Measurements from ENCODE around the gene ZNF536.

The ZNF536 gene

DNA sequence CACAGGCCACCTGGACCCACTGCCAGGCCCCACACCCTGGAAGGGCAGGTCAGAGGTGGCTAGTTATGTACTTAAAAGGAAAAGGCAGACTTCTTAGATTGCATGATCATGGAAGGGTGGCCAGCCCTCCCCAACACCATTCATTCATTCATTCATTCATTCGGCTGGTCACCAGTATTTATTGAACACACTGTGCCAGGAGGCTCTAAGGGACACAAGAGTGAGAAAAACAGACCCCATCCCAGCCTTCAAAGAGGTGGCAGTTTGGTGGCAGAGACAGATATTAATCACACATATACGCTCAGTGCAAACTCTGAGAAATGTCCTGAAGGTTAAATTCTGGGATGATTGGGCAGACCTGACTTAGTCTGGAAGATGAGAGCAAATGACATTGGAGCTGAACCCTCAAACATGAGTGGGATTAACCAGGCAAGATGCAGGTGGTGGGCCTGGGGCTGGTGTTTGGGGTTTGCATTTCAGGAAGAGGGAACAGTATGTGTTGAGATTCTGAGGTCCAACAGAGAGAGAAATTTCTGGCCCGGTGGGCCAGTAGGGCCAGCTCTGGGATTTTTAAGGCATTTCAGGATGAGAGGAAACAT lies 147.5 kb downstream of the ZNF536 start:
- H3K27me3 ChIP-seq (replicated peaks; ENCODE audit: control insufficient read depth, insufficient read depth, low read length, poor library complexity, severe bottlenecking), result no peaks in the 10 kb centered on the region
- no peaks in the 10 kb centered on the region for H3K4me1 ChIP-seq (ENCODE audit: control insufficient read depth, insufficient read depth, low read length, poor library complexity, severe bottlenecking)
- no peak overlapping the region for H3K27ac ChIP-seq (ENCODE audit: insufficient read depth, low read length, poor library complexity, severe bottlenecking)
- H3K9me3 ChIP-seq (ENCODE audit: control insufficient read depth, low read length), result no peaks in the 10 kb centered on the region
- H3K36me3 ChIP-seq (ENCODE audit: control insufficient read depth, insufficient read depth, low read length), result no peaks in the 10 kb centered on the region
- no peak overlapping the region for H3K4me3 ChIP-seq (ENCODE audit: insufficient read depth, low read depth, low read length, poor library complexity, severe bottlenecking)
- no peak for DNase-seq

GRCh38 chr19:30520735-30521479 lies 148.7 kb downstream of the ZNF536 start:
- no peak for DNase-seq
- Histone ChIP-seq H3K36me3 (ENCODE audit: control insufficient read depth, insufficient read depth, low read length) (no peaks in the 10 kb centered on the region), H3K9me3 (ENCODE audit: control insufficient read depth, low read length) (no peaks in the 10 kb centered on the region), H3K27me3 (replicated peaks; ENCODE audit: control insufficient read depth, insufficient read depth, low read length, poor library complexity, severe bottlenecking) (no peaks in the 10 kb centered on the region), H3K4me3 (ENCODE audit: insufficient read depth, low read depth, low read length, poor library complexity, severe bottlenecking) (no peak overlapping the region), H3K27ac (ENCODE audit: insufficient read depth, low read length, poor library complexity, severe bottlenecking) (no peak overlapping the region), H3K4me1 (ENCODE audit: control insufficient read depth, insufficient read depth, low read length, poor library complexity, severe bottlenecking) (no peaks in the 10 kb centered on the region)

- Histone ChIP-seq H3K27me3 (replicated peaks; ENCODE audit: control insufficient read depth, insufficient read depth, low read length, poor library complexity, severe bottlenecking) (no peaks in the 10 kb centered on the region), H3K27ac (ENCODE audit: insufficient read depth, low read length, poor library complexity, severe bottlenecking) (no peak overlapping the region), H3K4me3 (ENCODE audit: insufficient read depth, low read depth, low read length, poor library complexity, severe bottlenecking) (no peak overlapping the region), H3K4me1 (ENCODE audit: control insufficient read depth, insufficient read depth, low read length, poor library complexity, severe bottlenecking) (no peaks in the 10 kb centered on the region), H3K9me3 (ENCODE audit: control insufficient read depth, low read length) (no peaks in the 10 kb centered on the region), H3K36me3 (ENCODE audit: control insufficient read depth, insufficient read depth, low read length) (no peaks in the 10 kb centered on the region)
- no peak for DNase-seq
Measured at GRCh38 chr19:30521937-30522336, 149.8 kb downstream of the ZNF536 start.

DNA sequence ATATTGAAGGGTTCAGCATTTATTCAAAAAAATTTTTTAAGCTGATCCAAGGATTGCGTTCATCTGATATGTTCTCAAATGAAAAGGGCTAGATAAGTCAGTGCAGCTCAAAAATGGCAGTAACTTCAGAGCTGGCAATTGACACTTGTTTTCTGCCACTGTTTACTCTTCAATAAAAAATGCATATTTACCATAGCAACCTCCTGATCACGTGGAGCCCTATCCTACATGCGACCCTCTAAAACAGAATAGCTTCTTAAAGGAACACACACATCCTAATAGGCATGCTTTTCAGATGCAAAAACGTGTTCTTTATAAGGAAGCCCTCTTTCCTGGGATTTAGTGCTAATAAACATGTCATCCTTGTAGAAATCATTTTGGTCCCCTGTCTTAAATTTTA lies 150.2 kb downstream of the ZNF536 start:
- no peak for DNase-seq
- no peak overlapping the region for H3K4me3 ChIP-seq (ENCODE audit: insufficient read depth, low read depth, low read length, poor library complexity, severe bottlenecking)

DNA sequence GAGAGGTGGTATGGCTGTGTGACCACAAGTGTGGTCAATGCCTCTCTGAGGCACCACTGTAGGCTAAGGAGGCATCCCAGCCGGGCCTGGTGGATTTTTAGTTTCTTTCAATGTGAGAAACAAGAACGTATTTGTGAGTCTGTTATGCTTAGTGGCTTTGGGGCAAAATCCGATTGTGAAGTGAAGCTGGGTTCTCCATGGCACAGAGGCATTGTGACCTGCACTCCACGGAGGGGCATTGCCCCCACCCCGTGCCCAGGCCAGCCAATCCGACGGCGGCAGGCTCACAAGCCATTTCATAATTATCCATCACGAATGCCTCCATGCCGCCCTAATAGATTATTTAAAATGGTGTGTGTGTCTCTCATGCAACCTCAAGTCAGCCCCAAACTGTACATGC lies 151.6 kb downstream of the ZNF536 start:
- no peak for DNase-seq
- H3K36me3 ChIP-seq (ENCODE audit: control insufficient read depth, insufficient read depth, low read length), result no peaks in the 10 kb centered on the region
- H3K27me3 ChIP-seq (replicated peaks; ENCODE audit: control insufficient read depth, insufficient read depth, low read length, poor library complexity, severe bottlenecking), result no peaks in the 10 kb centered on the region
- H3K27ac ChIP-seq (ENCODE audit: insufficient read depth, low read length, poor library complexity, severe bottlenecking), result no peak overlapping the region
- H3K4me3 ChIP-seq (ENCODE audit: insufficient read depth, low read depth, low read length, poor library complexity, severe bottlenecking), result no peak overlapping the region
- H3K4me1 ChIP-seq (ENCODE audit: control insufficient read depth, insufficient read depth, low read length, poor library complexity, severe bottlenecking), result no peaks in the 10 kb centered on the region
- H3K9me3 ChIP-seq (ENCODE audit: control insufficient read depth, low read length), result no peaks in the 10 kb centered on the region

More for the DNA sequence above, 150.2 kb downstream of the ZNF536 start:
- Histone ChIP-seq H3K9me3 (ENCODE audit: control insufficient read depth, low read length) (no peaks in the 10 kb centered on the region), H3K27ac (ENCODE audit: insufficient read depth, low read length, poor library complexity, severe bottlenecking) (no peak overlapping the region), H3K36me3 (ENCODE audit: control insufficient read depth, insufficient read depth, low read length) (no peaks in the 10 kb centered on the region), H3K27me3 (replicated peaks; ENCODE audit: control insufficient read depth, insufficient read depth, low read length, poor library complexity, severe bottlenecking) (no peaks in the 10 kb centered on the region), H3K4me1 (ENCODE audit: control insufficient read depth, insufficient read depth, low read length, poor library complexity, severe bottlenecking) (no peaks in the 10 kb centered on the region)

DNA sequence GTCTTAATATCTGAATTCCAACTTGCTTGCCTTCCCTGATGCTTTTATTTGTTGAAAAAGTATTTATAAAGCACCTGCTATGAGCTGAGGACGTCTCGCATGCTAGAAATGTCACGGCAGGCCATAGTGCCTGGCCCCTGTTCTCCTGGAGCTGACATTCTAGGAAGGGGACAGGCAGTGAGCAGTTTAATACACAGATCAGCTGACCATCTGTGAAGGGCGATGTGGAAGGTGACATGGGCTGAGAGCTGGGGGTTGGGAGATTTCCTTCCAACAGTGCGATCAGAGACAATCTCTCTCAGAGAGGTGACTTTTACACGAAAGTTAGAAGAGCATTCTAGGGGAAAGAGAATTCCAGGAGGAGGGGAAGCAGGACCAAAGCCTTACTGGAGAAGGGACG lies 153.2 kb downstream of the ZNF536 start:
- H3K36me3 ChIP-seq (ENCODE audit: control insufficient read depth, insufficient read depth, low read length), result no peaks in the 10 kb centered on the region
- H3K9me3 ChIP-seq (ENCODE audit: control insufficient read depth, low read length), result no peaks in the 10 kb centered on the region
- H3K4me1 ChIP-seq (ENCODE audit: control insufficient read depth, insufficient read depth, low read length, poor library complexity, severe bottlenecking), result no peaks in the 10 kb centered on the region
- H3K27ac ChIP-seq (ENCODE audit: insufficient read depth, low read length, poor library complexity, severe bottlenecking), result no peak overlapping the region
- H3K4me3 ChIP-seq (ENCODE audit: insufficient read depth, low read depth, low read length, poor library complexity, severe bottlenecking), result no peak overlapping the region
- DNase-seq, result no peak
- no peaks in the 10 kb centered on the region for H3K27me3 ChIP-seq (replicated peaks; ENCODE audit: control insufficient read depth, insufficient read depth, low read length, poor library complexity, severe bottlenecking)

- Histone ChIP-seq H3K9me3 (ENCODE audit: control insufficient read depth, low read length) (no peaks in the 10 kb centered on the region), H3K4me3 (ENCODE audit: insufficient read depth, low read depth, low read length, poor library complexity, severe bottlenecking) (no peak overlapping the region), H3K4me1 (ENCODE audit: control insufficient read depth, insufficient read depth, low read length, poor library complexity, severe bottlenecking) (no peaks in the 10 kb centered on the region), H3K27ac (ENCODE audit: insufficient read depth, low read length, poor library complexity, severe bottlenecking) (no peak overlapping the region), H3K36me3 (ENCODE audit: control insufficient read depth, insufficient read depth, low read length) (no peaks in the 10 kb centered on the region), H3K27me3 (replicated peaks; ENCODE audit: control insufficient read depth, insufficient read depth, low read length, poor library complexity, severe bottlenecking) (no peaks in the 10 kb centered on the region)
- no peak for DNase-seq
Measured at GRCh38 chr19:30528919-30529318, 156.7 kb downstream of the ZNF536 start.

DNA sequence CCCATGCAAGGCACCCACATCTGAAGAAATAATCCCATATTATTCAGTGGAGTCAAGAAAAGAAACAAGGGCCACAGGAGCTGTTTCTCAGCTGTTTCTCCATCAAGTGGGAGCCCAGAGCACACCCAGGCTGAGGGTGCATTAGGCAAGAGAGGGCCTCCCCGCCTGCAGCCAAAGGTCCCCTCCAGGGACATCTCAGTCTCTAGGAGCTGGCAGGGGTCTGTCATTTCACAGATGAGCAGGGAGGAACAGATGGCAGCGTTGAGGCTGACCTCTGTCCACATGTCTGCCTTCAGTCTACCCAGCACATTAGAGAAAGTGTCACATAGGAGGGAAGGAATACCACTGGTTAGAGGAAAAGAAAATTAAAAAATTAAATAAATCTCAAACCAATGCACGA lies 157.7 kb downstream of the ZNF536 start:
- Histone ChIP-seq H3K9me3 (ENCODE audit: control insufficient read depth, low read length) (no peaks in the 10 kb centered on the region), H3K27me3 (replicated peaks; ENCODE audit: control insufficient read depth, insufficient read depth, low read length, poor library complexity, severe bottlenecking) (no peaks in the 10 kb centered on the region), H3K27ac (ENCODE audit: insufficient read depth, low read length, poor library complexity, severe bottlenecking) (no peak overlapping the region), H3K4me3 (ENCODE audit: insufficient read depth, low read depth, low read length, poor library complexity, severe bottlenecking) (no peak overlapping the region), H3K4me1 (ENCODE audit: control insufficient read depth, insufficient read depth, low read length, poor library complexity, severe bottlenecking) (no peaks in the 10 kb centered on the region), H3K36me3 (ENCODE audit: control insufficient read depth, insufficient read depth, low read length) (no peaks in the 10 kb centered on the region)
- no peak for DNase-seq

- Histone ChIP-seq H3K36me3 (ENCODE audit: control insufficient read depth, insufficient read depth, low read length) (no peaks in the 10 kb centered on the region), H3K9me3 (ENCODE audit: control insufficient read depth, low read length) (no peaks in the 10 kb centered on the region), H3K4me3 (ENCODE audit: insufficient read depth, low read depth, low read length, poor library complexity, severe bottlenecking) (no peak overlapping the region), H3K27me3 (replicated peaks; ENCODE audit: control insufficient read depth, insufficient read depth, low read length, poor library complexity, severe bottlenecking) (no peaks in the 10 kb centered on the region), H3K27ac (ENCODE audit: insufficient read depth, low read length, poor library complexity, severe bottlenecking) (no peak overlapping the region), H3K4me1 (ENCODE audit: control insufficient read depth, insufficient read depth, low read length, poor library complexity, severe bottlenecking) (no peaks in the 10 kb centered on the region)
- DNase-seq, result no peak
Measured at GRCh38 chr19:30530751-30531150, 158.6 kb downstream of the ZNF536 start.

DNA sequence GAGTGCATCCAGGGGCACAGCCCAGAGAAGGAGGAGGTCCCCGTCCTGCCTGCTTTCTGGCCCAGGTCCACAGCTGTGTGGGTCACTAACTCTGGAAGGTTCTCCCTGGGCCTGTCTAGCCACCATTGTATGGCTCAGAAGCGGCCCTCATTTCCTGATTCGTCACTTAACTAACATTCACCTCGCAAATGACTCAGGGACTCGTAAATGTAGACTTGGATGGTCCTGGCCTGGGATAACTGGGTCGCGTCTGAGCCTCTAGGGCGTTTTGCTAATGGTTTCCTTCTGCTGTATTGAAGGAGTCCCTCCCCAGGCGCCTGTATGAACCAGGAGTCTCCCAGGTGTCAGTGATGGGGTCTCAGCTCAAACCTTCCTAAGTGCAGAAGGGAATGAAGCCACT lies 162.8 kb downstream of the ZNF536 start:
- Histone ChIP-seq H3K27me3 (replicated peaks; ENCODE audit: control insufficient read depth, insufficient read depth, low read length, poor library complexity, severe bottlenecking) (no peaks in the 10 kb centered on the region), H3K27ac (ENCODE audit: insufficient read depth, low read length, poor library complexity, severe bottlenecking) (no peak overlapping the region), H3K36me3 (ENCODE audit: control insufficient read depth, insufficient read depth, low read length) (no peaks in the 10 kb centered on the region), H3K4me1 (ENCODE audit: control insufficient read depth, insufficient read depth, low read length, poor library complexity, severe bottlenecking) (no peaks in the 10 kb centered on the region), H3K9me3 (ENCODE audit: control insufficient read depth, low read length) (no peaks in the 10 kb centered on the region), H3K4me3 (ENCODE audit: insufficient read depth, low read depth, low read length, poor library complexity, severe bottlenecking) (no peak overlapping the region)
- no peak for DNase-seq

Data from effector memory CD4-positive, alpha-beta T cell (primary cell).